OCI-LY3 (cell line): ENCODE data around the gene FBXO34.
A peak's percentile ranks its signal among the peaks of the same experiment; 100 is the strongest.

Experiments
- CTCF ChIP-seq: fragments of 200-600, 300-600 bp; sonication (generic); IDR thresholded peaks from 2 replicates; pipeline ENCODE4 v1.5.1; 2014; ENCODE audit warnings: antibody characterized with exemption, low read length, low read depth
- EZH2phosphoT487 ChIP-seq: fragments of 200-600 bp; shearing (Covaris generic); IDR thresholded peaks from 2 replicates; pipeline ENCODE4 v1.6.1; 2018; ENCODE audit warnings: antibody characterized with exemption, mixed run types, low read depth

GRCh38 chr14:55270832-55271571, at the start of gene FBXO34:
- TF ChIP-seq EZH2phosphoT487 (no peak), CTCF (peak; percentile 98)
